NCI-H1105 treated with DMSO at 0.1 percent for 48 hours (cell line): Measurements from ENCODE around the gene UIMC1.

Source experiments
- DNase-seq: peaks from one replicate; lab custom pipeline; 2025; lab: John Stamatoyannopoulos, UW

Gene UIMC1

DNA sequence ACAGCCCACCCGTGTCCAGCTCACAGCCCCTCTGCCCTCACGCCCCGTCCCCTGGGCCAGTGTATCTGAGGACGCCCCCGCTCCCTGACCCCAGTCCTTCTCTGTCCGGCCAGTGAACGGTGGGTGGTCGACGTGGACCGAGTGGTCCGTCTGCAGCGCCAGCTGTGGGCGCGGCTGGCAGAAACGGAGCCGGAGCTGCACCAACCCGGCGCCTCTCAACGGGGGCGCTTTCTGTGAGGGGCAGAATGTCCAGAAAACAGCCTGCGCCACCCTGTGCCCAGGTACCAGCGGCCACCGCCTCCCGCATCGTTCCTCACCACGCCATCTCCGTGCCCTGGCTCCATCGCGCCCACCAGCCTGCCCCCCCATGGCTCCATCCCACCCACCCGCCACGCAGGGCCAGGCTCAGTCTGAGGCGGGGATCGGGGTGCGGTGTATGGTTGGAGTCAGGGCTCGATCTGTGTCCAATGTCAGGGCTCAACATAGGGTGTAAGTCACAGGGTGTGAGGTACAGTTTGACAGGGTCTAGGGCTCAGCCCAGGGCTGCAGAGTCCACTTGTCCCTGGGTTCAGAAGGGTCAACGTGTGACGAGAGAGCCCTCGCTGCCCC is 137.0 kb downstream of the UIMC1 start:
- DNase-seq, result no peak

DNA sequence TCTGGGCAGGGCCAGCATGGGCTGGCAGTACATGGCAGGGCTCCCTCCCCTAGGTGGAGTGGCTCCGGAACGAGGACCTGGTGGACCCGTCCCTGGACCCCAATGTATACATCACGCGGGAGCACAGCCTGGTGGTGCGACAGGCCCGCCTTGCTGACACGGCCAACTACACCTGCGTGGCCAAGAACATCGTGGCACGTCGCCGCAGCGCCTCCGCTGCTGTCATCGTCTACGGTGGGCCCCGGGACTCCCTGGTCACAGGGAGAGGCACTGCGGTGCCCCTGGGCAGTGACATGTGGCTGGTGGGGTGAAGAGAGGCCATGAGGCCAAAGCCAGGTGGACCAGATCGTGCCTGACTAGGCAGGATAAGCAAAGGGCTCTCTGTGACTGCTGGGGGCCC is 137.8 kb downstream of the UIMC1 start:
- no peak for DNase-seq

DNA sequence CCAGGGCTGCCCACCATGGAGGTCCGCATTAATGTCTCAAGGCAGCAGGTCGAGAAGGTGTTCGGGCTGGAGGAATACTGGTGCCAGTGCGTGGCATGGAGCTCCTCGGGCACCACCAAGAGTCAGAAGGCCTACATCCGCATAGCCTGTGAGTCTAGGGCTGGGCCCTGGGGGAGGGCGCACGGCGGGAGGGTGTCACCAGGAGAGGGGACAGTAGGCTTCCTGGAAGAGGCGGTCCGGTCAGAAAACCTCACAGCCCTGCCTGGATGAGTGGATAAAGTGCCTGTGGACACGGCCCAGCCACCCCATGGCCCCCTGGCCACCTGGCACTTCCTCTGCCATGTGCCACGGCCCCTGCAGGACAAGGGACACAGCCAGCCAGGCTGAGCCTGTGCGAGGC is 138.5 kb downstream of the UIMC1 start:
- DNase-seq, result no peak

DNA sequence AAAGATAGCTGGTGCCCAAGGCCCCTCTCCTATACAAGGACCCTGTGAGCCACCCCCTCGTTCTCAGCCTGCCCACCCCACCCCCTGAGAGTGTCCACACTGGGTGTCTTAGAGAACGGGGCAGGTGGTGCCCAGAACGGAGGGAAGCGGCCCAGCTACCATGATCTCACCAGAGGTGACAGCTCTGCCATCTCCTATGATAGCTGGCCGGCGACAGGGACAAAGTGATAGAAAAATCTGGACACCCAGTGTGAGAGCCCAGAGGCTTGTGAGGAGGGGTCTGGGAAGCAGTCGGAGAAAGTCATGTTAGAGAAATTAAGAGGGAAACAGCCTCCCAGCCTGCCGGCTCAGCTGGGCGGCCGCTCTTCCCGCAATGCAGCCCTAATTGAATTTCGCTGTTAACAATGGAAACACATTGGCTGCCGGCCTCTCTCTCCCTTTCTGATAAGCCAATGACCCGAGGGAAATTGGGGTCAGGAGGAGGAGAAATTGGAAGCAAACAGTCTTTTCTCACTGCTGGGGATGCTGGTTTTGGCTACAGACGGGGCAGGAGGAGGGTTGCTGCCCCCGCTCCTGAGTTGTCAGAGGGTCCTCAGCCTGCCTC is 139.8 kb downstream of the UIMC1 start:
- DNase-seq, result no peak

DNA sequence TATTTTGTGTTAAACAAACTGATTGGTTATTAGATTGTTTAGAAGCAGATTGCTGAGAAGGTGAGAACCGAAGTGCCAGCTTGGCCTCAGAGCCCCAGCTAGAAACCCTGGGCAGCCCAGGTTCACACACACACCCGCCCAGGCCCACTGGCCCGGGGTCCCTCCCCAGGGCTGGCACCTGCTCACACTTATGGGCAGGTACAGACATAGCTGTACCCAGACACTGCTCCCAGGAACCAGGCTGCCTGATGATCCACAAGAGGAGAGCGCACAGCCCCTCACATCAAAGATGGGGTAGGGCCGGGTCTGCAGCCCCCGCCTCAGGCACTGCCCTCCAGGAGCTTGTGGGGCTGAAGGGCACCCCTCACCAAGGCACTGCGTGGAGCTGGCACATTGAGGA is 140.6 kb downstream of the UIMC1 start:
- no peak for DNase-seq

DNA sequence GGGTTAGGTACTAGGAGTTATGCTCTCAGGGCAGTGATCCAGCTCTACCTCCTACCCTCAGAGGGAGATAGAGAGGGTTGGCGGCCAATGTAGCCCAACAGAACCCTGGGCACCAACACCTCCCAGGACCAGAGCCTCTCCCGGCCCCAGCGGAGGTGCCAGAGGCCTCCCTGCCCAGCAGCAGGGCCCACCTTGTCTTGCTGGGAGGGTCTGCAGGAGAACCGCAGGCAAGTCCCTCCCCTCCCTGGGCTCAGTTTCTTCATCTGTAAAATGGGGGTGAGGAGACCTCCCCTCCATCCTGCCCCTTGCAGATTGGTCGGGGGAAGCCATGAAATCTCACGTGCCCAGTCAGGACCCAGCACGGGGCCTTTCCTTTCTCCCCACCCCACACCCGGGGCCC is 141.8 kb downstream of the UIMC1 start:
- no peak for DNase-seq

DNA sequence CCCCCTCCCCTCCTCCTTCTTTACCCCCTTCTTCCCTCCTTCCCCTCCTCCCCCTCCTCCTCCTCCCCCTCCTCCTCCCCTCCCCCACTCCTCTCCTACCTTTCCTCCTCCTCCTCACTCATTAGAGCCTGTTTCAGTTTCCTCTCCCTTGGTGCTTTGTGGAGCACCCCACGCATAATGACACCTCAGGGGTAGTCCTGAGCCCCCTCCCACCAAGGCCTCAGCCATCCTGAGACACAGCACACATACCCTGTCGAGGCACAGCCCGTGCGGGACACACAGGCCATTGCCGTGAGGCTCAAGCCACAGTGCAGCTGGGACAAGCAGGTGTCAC is 142.8 kb downstream of the UIMC1 start:
- no peak for DNase-seq

DNA sequence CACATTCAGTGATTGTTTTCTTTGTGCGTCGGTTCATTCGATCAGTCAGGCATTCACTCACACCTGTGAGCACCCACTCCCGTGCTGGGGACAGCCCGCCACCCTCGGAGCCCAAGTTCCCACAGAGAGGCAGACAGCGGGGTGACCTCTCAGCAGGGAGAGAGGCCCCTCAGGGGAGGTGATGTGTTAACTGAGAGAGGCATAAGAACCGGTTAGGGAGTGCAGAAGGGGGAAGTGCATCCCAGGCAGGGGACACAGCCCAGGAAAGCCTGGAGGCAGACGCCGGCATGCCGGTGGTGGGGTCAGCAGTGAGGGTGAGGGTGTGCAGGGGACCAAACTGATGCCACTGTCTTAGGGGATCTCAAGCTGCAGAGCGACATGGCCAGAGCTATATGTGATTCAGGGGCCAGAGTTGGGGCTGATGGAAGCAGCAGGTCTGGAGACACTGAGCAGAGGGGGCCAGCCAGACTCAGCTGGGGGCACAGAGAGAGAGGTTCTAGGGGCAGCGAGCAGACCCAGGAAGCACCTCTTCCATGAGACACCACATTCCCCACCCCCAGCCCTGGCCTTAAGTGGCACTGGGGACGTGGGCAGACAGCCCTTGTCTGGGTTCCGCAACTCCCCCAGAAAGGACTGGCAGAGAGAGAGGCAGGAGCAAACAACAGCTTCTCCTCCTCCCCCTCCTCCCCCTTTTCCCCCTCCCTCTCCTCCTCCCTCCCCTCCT is 143.4 kb downstream of the UIMC1 start:
- no peak for DNase-seq

DNA sequence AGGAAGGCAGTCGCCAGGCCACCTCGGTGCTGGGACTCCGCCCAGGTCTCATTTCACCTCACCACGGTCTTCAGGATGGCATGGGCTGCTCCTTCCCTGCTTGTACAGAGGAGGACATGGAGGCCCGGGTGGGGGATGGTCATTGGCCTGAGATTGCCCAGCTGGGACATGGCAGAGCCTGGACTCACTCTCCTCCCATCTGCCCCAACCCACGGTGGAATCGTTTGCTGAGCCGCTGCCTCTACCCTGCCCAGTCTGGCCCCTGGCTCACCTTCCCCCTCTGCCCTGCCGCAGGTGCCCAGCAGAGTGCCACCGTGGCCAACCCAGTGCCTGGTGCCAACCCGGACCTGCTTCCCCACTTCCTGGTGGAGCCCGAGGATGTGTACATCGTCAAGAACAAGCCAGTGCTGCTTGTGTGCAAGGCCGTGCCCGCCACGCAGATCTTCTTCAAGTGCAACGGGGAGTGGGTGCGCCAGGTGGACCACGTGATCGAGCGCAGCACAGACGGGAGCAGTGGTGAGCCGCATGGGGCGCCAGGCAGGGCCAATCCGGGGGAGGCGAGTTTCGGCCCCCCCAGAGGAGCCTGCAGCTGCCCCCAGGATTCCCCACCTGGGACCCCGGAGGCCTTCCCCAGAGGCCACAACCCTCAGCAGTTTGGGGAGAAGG is 144.1 kb downstream of the UIMC1 start:
- no peak for DNase-seq

DNA sequence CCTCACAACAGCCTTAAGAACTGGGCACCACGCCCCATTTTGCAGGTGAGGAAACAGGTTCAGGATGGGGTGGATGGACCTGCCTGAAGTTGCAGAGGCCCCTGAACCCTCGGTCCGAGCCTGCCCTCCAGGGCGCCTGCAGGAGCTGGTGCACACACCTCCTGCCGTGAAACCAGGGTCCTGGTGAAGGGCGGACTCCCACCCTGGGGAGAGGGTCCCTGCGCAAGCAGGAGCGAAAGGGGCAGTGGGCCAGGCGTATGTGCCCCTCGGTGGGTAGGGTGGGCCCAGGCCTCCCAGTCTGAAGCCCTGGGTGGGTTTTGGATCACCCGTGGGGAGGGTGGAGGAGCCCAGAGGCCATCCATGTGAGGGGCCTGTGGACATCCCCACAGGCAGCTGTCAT is 145.3 kb downstream of the UIMC1 start:
- DNase-seq, result no peak

DNA sequence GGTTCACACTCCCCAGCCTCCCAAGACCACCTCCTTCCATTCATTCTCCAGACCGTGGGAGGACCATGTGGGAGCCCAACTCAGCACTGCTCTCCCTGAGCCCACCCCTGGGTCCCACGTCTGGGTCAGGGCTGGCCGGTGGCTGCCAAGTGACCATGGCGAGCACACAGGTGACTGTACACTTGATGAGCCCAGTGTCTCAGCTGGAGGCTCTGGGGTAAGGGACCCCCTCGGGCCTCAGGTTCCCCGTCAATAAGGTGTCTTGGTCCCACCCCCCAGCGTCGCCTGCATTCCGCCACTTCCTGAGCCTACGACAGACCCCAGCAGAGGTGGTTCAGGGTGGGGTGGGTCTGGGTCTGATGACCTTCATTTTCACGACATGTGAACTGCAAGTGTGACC is 146.2 kb downstream of the UIMC1 start:
- DNase-seq, result no peak

DNA sequence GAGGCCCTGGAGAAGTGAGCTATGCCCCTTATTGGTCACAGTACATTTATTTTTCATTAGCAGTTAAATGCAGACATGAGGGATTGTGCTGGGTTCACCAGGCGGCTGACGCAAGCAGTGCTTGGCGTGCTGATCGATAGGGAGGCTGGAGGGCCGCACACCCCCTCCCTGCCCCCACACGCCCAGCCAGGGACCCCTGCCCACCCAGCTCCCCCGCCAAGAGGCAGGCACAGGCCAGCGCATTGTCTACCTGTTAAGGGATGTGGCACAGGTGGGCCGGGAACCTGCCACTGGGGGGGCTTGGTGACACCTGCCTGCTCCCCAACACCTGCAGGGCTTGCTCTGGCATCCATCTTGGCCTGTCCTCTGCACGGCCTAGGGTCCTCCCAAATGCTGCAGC is 146.7 kb downstream of the UIMC1 start:
- DNase-seq, result no peak

DNA sequence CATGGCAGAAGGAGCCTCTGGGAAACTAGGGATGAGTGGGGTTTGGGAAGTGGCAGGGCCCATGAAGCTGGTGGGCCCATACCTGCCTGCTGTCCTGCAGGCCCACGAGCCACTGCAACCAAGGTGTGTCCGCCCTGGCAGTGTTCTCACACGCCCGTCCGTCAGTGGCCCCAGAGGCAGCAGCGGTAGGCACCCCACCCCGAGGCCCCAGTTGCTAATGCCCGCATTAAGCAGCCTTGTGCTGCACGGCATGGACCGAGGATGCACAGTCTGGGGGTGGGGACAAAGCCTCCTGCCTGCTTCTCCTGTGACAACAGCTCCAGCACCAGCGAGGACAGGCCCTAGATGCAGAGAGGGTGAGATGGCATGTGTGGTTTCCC is 148.7 kb downstream of the UIMC1 start:
- no peak for DNase-seq

DNA sequence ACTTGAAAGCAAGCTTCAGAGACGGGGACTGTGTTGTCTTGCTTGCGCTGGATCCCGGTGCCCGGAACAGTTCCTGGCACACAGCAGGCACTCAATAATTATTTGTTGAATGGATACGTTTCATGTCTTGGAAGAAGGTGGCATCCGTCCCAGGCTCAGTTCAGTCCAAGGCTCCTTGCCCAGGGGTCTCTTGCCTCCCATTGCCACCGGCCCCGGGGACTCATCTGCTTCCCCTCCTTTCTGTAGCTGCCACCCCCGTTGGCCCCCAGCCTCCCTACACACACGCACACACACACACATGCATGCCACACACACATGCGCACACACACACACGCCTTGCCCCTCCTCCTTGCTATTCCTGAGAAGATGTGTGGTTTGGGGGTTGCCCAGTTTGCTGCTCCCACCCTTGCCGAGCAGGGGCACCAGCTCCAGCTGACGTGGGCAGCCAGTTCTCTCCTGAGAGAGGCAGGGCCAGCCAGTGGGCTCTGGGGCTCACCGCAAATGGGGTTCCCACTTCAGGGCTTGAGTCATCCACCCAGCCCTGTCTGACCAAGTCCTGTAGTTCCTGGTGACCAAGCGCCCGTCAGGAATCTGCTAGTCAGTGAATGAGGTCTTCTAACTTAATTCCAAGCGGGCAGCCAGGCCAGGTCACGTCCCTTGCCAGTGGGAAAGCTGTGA is 149.2 kb downstream of the UIMC1 start:
- no peak for DNase-seq

DNA sequence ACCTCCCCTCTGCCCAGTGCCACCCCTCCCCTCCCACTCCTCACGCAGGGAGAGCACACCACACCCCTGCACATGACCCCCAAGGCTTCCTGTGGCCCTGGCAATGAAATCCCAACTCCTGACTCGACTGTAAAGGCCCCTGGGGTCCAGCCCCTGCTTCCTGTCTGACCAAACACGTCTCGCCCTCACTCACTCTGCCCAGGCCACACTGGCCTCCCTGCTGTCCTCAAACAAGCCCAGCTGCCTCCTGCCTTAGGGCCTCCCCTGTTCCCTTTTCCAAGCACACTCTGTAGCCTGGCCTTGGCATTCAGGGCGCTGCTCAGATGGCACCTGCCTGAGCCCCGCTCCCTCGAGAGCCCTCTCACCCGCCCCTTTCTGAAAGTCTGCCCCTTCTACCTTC is 149.8 kb downstream of the UIMC1 start:
- DNase-seq, result no peak

DNA sequence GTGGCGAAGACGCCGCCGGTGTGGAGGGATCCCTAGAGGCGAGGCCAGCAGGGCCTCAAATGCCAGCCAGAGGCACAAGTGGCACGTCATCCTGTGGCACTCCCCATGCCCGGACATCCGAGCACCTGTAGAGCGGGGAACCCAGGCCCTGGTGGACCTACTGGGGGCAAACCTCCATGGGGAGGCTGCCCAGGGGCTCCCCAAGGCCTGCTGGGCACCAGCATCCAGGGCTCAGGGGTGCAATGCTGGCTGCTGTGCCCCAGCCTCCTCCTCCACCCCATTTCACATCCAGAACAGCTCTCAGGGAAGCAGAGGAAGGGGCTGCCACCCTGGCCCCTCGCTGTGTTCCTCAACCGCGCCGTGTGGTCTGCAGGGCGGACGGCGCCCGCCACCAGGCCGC is 151.0 kb downstream of the UIMC1 start:
- no peak for DNase-seq
